Activated T-cell treated with anti-CD3 and anti-CD28 coated beads, Interleukin-2, amount 50 U/mL, for 4 hours (primary cell): ENCODE measurements around the gene CPNE7. TPM values are rescaled to one million over a fixed set of nuclear protein-coding genes. Genes with fewer than 3 reads are reported as not detected.
A peak's percentile ranks its signal among the peaks of the same experiment; 100 is the strongest.

ENCODE experiments used
- ATAC-seq, 2 donors: fragments of 200-7000 bp; cut with Tn5 transposase; one replicate each; pipeline ENCODE4 v1.10.0; 2021
- DNase-seq: peaks from one replicate; pipeline ENCODE4 v3.0.0-alpha.2; 2020
- H3K27me3 Mint-ChIP-seq: one replicate; pipeline ENCODE4 v1.8.0; 2021; ENCODE audit warnings: low read depth, mixed read lengths
- H3K36me3 Mint-ChIP-seq: one replicate; pipeline ENCODE4 v1.8.0; 2022; ENCODE audit warnings: mixed read lengths; ENCODE audit not compliant: insufficient read depth
- H3K4me1 Mint-ChIP-seq: one replicate; pipeline ENCODE4 v1.8.0; 2021; ENCODE audit warnings: low read depth, mixed read lengths
- H3K4me3 Mint-ChIP-seq: one replicate; pipeline ENCODE4 v1.8.0; 2021; ENCODE audit warnings: mild to moderate bottlenecking, moderate library complexity, mixed read lengths
- H3K9me3 Mint-ChIP-seq: one replicate; pipeline ENCODE4 v1.8.0; 2021; ENCODE audit warnings: mixed read lengths
- total RNA-seq, 3 donors: library from RNA; stranded (reverse); gene quantifications; one replicate each; pipeline ENCODE4 v1.2.1, GENCODE V29; 2021

Gene CPNE7
- total RNA-seq, result 10 to 100 TPM; 18.0 to 19.5 (median 19.1) TPM

DNA sequence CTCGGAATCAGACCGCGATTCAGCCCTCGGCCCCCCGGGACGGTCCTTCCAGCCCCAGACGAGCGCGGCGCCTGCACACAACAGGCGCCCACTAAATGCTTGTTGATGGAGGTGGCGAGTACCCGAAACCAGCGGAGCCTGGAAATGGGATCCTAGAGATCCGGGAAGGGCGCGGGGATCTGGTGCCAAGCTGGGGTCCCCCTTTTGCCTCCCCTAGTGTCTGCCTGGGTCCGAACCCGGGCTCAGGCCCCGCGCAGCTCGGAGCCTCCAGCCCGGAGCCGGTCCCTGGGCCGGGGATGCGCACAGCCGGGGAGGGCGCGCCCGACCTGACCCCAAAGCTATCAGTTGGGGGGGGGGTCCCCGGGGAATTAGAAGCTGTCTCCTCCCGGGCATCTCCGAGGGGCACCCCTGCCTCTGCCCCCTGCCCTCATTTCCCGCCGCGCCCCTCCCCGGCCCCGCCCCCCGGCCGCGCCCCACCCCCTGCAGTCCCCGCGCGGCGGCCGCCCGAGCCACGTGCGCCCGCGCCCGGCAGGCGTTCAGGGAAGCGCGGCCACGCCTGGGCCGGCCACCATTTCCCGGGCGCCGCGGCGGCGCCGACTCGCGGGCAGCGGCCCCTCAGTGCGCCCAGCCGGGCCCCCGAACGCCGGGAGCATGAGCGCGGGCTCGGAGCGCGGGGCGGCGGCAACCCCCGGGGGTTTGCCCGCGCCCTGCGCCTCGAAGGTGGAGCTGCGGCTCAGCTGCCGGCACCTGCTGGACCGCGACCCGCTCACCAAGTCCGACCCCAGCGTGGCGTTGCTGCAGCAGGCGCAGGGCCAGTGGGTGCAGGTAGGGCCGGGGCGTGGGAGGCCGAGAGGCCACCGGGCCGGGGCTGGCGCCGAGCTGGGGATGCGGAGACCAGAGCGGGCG lies at the start of gene CPNE7:
TSS of gene CPNE7 (plus strand) at position 512 of the 906 bp plus-strand sequence. CDS start at position 652, 140 bp downstream.
- DNase-seq (no peak), ATAC-seq (peak; percentile 50 to 56)
- Mint-ChIP-seq H3K9me3 (no peaks in the 10 kb centered on the region), H3K27me3 (peaks cover 7% of the 10 kb centered on the region), H3K4me3 (peak within 1 kb of the TSS; percentile 58), H3K36me3 (no peaks in the 10 kb centered on the region), H3K4me1 (peaks cover 13% of the 10 kb centered on the region)

DNA sequence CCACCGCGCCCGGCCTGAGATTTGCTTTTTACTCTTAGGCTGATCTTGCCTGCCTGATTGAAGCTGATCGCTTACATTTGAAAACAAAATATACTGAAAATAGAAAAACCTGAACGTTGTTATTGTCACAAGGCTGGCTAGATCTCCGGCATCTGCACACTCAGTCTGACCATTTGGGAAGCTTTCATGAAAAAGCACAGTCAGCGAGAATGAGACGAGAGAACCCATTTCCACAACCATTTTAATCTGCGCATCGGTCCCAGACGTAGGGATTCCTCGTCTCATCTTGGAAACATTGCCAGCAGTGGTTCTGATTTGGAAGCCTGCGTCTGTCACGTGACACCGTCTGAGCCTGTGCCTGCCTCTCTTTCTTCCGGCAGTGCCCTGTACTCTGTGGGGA lies 46.5 kb upstream of the CPNE7 start:
- no peak overlapping the region for H3K4me3 Mint-ChIP-seq
- H3K36me3 Mint-ChIP-seq, result peaks cover 29% of the 10 kb centered on the region
- no peaks in the 10 kb centered on the region for H3K9me3 Mint-ChIP-seq

DNA sequence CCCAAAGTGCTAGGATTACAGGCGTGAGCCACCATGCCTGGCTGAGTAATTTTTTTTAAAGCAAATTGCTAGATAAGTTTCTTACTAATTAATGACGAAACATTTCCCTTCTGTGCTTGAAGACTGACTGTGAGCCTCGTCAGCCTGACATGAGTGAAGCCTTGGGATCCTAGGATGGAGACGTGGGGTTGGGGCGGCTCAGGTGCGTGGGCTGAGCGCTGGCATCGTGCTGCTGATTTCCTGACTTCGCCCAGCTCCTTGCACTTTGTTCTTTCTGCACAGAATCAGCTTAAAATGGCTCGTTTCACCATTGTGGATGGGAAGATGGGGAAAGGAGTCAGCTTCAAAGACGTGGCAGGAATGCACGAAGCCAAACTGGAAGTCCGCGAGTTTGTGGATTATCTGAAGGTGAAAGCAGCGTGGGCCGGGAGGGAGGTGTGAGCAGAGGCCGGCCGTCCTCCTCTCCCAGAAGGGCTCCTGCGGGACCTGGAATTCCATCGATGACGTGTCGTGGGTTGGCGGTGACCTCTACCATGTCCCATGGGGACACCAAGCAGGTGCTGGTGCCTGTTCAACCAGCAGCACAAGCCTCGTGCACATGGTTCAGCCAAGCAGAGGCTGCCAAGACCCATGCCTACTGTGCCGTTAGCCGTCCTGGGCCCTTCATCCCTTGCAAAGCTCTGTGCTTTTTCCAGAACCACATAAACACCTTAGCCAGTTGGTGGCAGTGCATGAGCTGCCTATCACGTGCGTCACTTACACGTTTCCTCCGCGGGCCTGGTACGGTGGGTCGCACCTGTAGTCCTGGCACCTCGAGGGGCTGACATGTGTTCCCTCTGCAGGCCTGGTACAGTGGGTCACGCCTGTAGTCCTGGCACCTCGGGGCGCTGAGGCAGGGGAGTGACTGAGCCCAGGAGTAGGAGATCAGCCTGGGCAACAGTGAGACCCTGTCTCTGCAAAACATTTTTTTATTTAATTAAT lies 44.9 kb upstream of the CPNE7 start:
- no peaks in the 10 kb centered on the region for H3K9me3 Mint-ChIP-seq
- no peak for DNase-seq
- H3K36me3 Mint-ChIP-seq, result peaks cover 32% of the 10 kb centered on the region
- H3K27me3 Mint-ChIP-seq, result no peaks in the 10 kb centered on the region
- H3K4me3 Mint-ChIP-seq, result no peak overlapping the region
- H3K4me1 Mint-ChIP-seq, result peaks cover 20% of the 10 kb centered on the region
- no peak for ATAC-seq

More for the DNA sequence above, 46.5 kb upstream of the CPNE7 start:
- ATAC-seq (no peak), DNase-seq (no peak)
- H3K4me1 Mint-ChIP-seq, result peaks cover 6% of the 10 kb centered on the region
- H3K27me3 Mint-ChIP-seq, result no peaks in the 10 kb centered on the region

DNA sequence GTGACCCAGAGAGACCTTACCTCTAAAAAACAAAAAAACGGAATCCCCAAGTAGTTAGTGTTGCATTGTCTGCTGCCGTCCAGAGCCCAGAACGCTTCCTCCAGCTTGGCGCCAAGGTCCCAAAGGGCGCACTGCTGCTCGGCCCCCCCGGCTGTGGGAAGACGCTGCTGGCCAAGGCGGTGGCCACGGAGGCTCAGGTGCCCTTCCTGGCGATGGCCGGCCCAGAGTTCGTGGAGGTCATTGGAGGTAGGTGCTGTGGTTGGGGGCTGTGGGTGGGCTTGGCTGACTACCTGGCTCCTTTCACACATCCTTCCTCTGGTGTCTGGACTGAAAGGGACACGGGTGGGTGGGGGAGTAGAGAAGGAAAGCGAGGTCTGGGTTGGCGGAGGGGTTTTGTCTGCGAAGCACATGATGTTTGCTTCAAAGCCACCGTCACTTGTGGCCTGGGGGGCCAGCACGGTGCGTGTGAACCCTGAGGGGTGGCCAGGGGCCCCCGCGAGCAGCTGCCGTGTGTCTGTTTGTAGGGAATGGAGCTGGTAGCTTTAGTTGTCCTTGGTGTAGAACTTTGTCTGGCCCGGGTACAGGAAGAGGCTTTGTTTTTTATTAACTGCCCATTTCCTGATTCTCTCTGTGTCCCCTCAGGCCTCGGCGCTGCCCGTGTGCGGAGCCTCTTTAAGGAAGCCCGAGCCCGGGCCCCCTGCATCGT lies 43.6 kb upstream of the CPNE7 start:
- Mint-ChIP-seq H3K9me3 (no peaks in the 10 kb centered on the region), H3K4me3 (no peak overlapping the region), H3K36me3 (peaks cover 33% of the 10 kb centered on the region), H3K27me3 (no peaks in the 10 kb centered on the region), H3K4me1 (peaks cover 20% of the 10 kb centered on the region)
- ATAC-seq (no peak), DNase-seq (no peak)

DNA sequence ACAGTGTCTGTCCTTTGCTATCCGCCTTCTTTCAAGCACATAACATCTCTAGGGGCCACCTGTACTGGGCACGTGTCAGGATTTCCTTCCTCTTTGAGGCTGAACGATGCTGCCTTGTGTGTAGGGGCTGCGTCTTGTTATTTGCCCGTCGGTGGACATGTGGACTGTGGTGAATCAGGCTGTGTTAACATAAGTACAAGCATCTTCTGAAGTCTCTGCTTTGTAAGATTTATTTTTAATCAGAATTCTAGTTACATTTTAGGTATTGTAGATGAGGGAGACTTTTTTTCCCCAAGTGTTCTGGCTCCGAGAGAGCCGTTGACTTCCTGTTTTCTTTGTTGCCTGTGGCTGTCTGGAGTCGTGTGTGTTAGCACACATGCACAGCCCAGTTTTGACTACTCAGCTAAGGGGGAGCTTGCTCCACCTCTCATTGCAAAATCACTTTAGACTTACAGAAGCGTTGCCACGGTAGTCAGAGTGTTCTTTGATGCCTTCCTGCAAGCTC lies 41.3 kb upstream of the CPNE7 start:
- H3K4me3 Mint-ChIP-seq, result peak overlapping the region; percentile 46
- H3K9me3 Mint-ChIP-seq, result no peaks in the 10 kb centered on the region
- peaks cover 23% of the 10 kb centered on the region for H3K36me3 Mint-ChIP-seq
- peaks cover 20% of the 10 kb centered on the region for H3K4me1 Mint-ChIP-seq
- no peaks in the 10 kb centered on the region for H3K27me3 Mint-ChIP-seq
- ATAC-seq (peak; percentile 60 to 79), DNase-seq (peak; percentile 11)

DNA sequence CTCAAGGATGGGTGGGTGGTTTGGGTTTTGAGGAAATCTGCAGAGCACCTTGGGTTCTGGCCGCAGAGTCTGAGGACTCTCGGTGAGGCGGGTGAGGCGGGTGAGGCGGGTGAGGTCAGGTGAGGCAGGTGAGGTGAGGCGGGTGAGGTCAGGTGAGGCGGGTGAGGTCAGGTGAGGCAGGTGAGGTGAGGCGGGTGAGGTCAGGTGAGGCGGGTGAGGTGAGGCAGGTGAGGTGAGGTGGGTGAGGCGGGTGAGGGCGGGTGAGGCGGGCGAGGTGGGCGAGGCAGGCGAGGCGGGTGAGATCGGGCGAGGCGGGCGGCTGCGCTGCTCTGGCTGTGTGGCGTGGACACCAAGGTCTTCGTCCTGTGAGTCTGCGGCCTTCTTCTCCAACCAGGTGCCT lies 39.2 kb upstream of the CPNE7 start:
- ATAC-seq (no peak), DNase-seq (no peak)
- Mint-ChIP-seq H3K9me3 (no peaks in the 10 kb centered on the region), H3K36me3 (peaks cover 27% of the 10 kb centered on the region), H3K27me3 (no peaks in the 10 kb centered on the region), H3K4me1 (peaks cover 20% of the 10 kb centered on the region), H3K4me3 (no peak overlapping the region)

DNA sequence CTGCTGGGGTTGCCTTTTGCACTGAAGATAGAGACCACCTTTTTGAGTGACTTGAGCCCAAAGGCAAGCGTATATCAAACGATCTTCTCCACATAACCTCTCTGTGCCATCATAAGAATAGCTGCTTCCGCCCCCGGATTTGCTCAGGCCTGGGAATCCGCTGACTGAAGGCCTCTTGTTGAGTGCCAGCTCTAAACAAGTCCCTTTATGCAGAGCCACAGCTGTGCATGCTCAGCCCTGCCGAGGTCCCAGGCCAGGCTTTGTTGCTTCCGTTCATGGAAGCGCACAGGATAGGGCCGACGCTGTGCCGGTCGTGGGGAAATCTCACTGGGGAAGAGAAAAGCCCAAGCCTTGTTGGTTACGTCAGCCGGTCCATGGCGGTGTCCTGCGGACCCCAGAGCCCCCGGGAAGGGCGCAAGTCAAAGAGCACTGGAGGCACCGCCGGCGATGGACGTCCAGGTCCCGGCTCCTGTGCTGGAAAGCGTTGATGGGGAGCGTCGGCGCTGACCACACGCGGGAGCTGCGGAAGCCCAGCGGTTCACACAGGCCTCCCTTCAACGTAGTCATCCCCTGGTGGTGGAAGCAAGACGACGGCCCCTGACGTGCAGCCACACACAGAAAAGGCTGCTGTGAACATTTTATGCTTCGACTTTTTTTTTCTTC lies 38.5 kb upstream of the CPNE7 start:
- peaks cover 24% of the 10 kb centered on the region for H3K36me3 Mint-ChIP-seq
- DNase-seq, result no peak
- no peaks in the 10 kb centered on the region for H3K9me3 Mint-ChIP-seq
- H3K4me3 Mint-ChIP-seq, result no peak overlapping the region
- peaks cover 20% of the 10 kb centered on the region for H3K4me1 Mint-ChIP-seq
- H3K27me3 Mint-ChIP-seq, result no peaks in the 10 kb centered on the region
- ATAC-seq, result no peak

DNA sequence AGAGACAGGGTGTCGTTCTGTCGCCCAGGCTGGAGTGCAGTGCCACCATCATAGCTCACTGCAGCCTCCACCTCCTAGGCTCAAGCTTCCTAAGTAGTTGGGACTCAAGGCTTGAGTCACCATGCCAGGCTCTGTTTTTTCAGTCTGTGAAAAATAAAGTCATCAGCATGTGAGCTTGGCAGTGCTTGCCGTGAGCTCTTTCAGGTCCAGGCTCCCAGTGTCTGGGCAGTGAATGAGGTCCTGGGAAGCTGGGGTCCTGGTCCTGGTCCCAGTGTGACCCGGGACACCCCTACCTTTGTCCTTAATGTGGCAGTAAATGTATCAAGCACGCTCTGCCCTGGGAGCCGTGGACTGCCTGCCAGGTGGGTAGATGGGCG lies 38.0 kb upstream of the CPNE7 start:
- ATAC-seq (no peak), DNase-seq (no peak)
- Mint-ChIP-seq H3K4me1 (peaks cover 20% of the 10 kb centered on the region), H3K9me3 (no peaks in the 10 kb centered on the region), H3K36me3 (peaks cover 23% of the 10 kb centered on the region), H3K27me3 (no peaks in the 10 kb centered on the region), H3K4me3 (no peak overlapping the region)

DNA sequence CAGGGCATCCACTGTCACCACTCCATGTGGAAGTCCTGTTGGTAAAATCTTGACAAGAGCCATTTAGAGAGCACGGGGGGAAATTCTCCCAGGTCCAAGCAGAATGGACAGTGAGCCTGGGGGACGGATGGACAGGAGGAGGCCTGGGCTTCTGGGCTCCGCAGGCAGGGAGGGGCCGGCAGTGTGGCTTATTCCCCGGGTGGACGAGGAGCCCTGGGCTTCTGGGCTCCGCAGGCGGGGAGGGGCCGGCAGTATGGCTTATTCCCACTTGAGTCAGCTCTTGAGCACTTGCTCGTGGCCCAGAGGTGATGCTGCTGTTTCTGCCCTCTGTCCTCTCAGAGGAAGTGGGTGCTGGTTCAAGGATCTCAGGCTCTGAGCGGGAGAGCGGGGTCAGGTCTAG lies 37.3 kb upstream of the CPNE7 start:
- ATAC-seq, result no peak
- DNase-seq, result no peak
- Mint-ChIP-seq H3K4me3 (no peak overlapping the region), H3K4me1 (peaks cover 20% of the 10 kb centered on the region), H3K36me3 (peaks cover 24% of the 10 kb centered on the region), H3K27me3 (no peaks in the 10 kb centered on the region), H3K9me3 (no peaks in the 10 kb centered on the region)

DNA sequence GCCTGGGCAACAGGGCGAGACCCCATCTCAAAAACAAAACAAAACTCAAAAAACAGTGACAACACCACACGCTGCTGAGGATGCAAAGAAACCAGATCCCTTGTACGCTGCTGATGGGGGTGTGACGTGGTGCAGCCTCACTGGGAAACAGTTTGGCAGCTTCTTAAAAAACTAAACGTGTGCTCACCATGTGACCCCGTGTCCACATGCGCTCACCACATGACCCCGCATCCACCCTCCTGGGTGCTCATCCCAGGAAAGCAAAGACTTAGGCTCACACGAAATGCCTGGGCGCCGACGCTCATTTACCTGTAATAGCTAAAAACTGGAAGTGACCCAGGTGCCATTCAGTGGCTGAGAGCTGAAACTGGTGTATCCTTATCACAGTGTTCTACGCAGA lies 35.0 kb upstream of the CPNE7 start:
- Mint-ChIP-seq H3K36me3 (peaks cover 12% of the 10 kb centered on the region), H3K27me3 (no peaks in the 10 kb centered on the region), H3K4me1 (no peaks in the 10 kb centered on the region), H3K9me3 (no peaks in the 10 kb centered on the region), H3K4me3 (no peak overlapping the region)
- ATAC-seq (no peak), DNase-seq (no peak)

DNA sequence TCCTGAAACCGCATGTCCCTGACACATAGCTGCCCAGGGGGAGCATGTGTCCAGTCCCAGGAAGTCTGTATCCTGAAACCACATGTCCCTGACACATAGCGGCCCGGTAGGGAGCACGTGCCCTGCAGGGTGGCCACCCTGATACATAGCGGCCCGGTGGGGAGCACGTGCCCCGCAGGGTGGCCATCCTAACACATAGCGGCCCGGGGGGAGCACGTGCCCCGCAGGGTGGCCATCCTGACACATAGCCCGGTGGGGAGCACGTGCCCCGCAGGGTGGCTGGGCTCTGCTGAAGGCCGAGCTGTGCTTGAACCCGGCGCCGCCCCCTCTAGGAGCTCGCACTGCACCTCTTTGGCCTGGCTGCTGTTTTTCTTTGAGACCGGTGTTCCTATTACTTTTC lies 33.8 kb upstream of the CPNE7 start:
- no peak for DNase-seq

DNA sequence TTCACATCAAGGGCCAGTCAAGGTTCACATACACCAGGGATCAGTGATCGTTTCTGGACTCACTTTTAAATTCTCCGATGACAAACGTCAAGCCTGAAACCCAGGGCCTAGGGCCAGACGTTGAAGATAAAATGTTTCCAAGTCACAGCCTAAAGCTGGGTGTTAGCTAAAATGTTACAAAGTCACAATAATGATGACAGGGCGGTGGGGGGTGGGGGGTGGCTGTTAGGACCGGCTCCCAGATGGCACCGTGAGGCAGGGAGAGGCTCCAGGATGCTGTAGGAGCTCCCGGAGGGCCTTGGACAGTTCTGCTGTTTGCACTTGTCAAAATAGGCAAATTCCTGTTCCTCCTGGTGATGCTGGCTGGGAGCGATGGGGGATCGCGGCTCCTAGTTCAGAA lies 31.4 kb upstream of the CPNE7 start:
- Mint-ChIP-seq H3K27me3 (no peaks in the 10 kb centered on the region), H3K4me3 (no peak overlapping the region), H3K36me3 (peaks cover 22% of the 10 kb centered on the region), H3K4me1 (peaks cover 10% of the 10 kb centered on the region), H3K9me3 (no peaks in the 10 kb centered on the region)
- ATAC-seq (no peak), DNase-seq (no peak)

More for the DNA sequence above, 33.8 kb upstream of the CPNE7 start:
- H3K4me3 Mint-ChIP-seq, result no peak overlapping the region
- H3K36me3 Mint-ChIP-seq, result peaks cover 12% of the 10 kb centered on the region
- ATAC-seq, result no peak
- no peaks in the 10 kb centered on the region for H3K27me3 Mint-ChIP-seq
- H3K9me3 Mint-ChIP-seq, result no peaks in the 10 kb centered on the region
- no peaks in the 10 kb centered on the region for H3K4me1 Mint-ChIP-seq

DNA sequence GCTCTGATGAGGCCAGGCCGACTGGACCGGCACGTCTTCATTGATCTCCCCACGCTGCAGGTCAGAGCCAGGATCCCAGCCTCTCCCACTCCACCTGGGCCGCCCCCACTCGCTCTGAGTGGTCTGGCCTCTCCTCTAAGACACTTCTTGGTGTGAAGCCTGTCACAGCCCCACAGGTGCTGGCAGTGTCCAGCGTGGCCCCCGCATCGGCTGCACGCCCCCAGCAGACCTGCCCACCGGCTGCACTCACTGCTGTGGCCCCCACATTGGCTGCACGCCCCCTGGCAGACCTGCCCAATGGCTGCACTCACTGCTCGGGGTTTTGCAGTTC lies 30.9 kb upstream of the CPNE7 start:
- Mint-ChIP-seq H3K9me3 (no peaks in the 10 kb centered on the region), H3K4me3 (no peak overlapping the region), H3K4me1 (peaks cover 16% of the 10 kb centered on the region), H3K27me3 (no peaks in the 10 kb centered on the region), H3K36me3 (peaks cover 26% of the 10 kb centered on the region)
- no peak for ATAC-seq
- no peak for DNase-seq
